Measurements from ENCODE around the gene PCOLCE2.
A peak's percentile ranks its signal among the peaks of the same experiment; 100 is the strongest.

Gene PCOLCE2

DNA sequence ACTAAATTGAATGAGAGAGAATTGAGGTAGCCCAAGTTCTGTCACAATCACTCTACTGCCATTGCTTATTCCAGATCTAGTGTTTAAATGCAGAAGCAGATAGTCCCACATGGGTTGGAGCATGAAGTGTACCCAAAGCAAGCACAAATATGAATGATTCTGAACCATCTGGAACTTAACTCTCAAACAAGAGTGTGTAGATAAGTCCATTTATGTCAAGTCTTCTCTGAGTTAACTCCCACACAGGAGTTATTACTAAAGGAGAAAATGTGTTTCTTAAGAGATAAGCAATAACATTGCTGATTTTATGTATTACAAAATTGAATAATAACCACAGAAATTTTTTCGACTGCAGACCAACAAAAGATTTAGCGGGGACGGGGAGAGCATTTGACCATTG, 41.0 kb upstream of the PCOLCE2 start:
- no peak overlapping the region for H3K4me3 ChIP-seq (ENCODE audit: low read length)
- TF ChIP-seq CTCF (IDR thresholded peaks at IDR 0.05; ENCODE audit: insufficient read depth, low read depth, low read length, missing control alignments) = no peak
- no peak for DNase-seq (ENCODE audit: low read depth)

DNA sequence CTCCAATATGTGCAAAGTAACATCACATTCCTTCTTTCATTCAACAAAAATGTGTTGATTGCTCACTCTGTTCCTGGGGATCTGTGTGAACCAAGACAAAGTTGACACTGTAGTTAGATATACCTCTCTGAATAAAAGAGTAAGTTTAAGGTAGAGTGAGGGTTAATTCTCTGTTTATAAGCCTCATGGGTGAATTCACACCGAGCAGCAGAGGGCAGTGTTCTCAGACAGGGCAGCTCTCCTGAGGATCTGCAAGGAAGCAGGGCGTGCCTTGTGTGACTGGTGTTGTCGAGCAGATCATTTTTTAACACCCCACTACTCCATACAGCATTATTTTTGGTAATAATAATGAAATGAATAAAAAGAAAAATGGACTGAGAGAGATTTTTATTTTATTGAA, 40.2 kb upstream of the PCOLCE2 start:
- H3K4me3 ChIP-seq (ENCODE audit: low read length) = no peak overlapping the region

DNA sequence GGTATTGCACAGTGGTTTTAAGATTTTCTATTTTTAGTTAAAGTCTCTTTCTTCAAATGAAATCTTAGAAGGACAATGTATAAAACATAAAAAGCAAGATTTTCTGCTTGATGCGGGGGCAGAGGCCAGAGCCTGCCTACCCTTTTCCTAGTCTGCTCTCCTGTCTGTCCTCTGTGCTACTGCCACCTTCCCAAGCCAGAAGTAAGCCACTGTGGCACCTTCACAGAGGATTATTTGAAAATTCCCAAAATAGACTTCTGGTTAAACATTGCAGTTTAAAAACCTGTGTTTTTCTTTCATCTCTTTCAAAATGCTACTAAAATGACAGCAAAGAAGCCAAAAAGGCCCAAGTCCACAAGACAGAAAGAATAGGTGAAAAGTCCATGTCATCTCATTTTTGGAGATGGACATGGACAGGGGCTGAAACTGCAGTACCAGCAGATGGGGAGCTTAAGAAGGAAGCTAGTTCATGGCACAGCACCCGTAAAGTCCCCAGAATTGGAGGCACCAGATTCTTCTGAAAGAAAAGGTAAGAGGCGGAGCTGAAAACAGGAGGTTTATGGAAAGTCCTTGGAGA, 37.6 kb upstream of the PCOLCE2 start:
- no peak for TF ChIP-seq CTCF (IDR thresholded peaks at IDR 0.05; ENCODE audit: insufficient read depth, low read depth, low read length, missing control alignments)
- no peak overlapping the region for H3K4me3 ChIP-seq (ENCODE audit: low read length)

More for the DNA sequence above, 40.2 kb upstream of the PCOLCE2 start:
- TF ChIP-seq CTCF (IDR thresholded peaks at IDR 0.05; ENCODE audit: insufficient read depth, low read depth, low read length, missing control alignments) = peak; percentile 71
- peak; percentile 83 for DNase-seq (ENCODE audit: low read depth)

GRCh38 chr3:142925140-142925539, 36.3 kb upstream of the PCOLCE2 start:
- no peak overlapping the region for H3K4me3 ChIP-seq (ENCODE audit: low read length)
- no peak for TF ChIP-seq CTCF (IDR thresholded peaks at IDR 0.05; ENCODE audit: insufficient read depth, low read depth, low read length, missing control alignments)
- DNase-seq (ENCODE audit: low read depth) = peak; percentile 91

More for the DNA sequence above, 37.6 kb upstream of the PCOLCE2 start:
- DNase-seq (ENCODE audit: low read depth) = no peak

- TF ChIP-seq CTCF (IDR thresholded peaks at IDR 0.05; ENCODE audit: insufficient read depth, low read depth, low read length, missing control alignments) = no peak
- DNase-seq (ENCODE audit: low read depth) = no peak
- no peak overlapping the region for H3K4me3 ChIP-seq (ENCODE audit: low read length)
Observed at GRCh38 chr3:142923694-142924093, 34.8 kb upstream of the PCOLCE2 start.

- DNase-seq (ENCODE audit: low read depth) = peak; percentile 74
- TF ChIP-seq CTCF (IDR thresholded peaks at IDR 0.05; ENCODE audit: insufficient read depth, low read depth, low read length, missing control alignments) = no peak
Observed at GRCh38 chr3:142916605-142917004, 27.7 kb upstream of the PCOLCE2 start.

GRCh38 chr3:142915636-142916035, 26.8 kb upstream of the PCOLCE2 start:
- DNase-seq (ENCODE audit: low read depth) = no peak
- no peak for TF ChIP-seq CTCF (IDR thresholded peaks at IDR 0.05; ENCODE audit: insufficient read depth, low read depth, low read length, missing control alignments)

More at GRCh38 chr3:142916605-142917004, 27.7 kb upstream of the PCOLCE2 start:
- no peak overlapping the region for H3K4me3 ChIP-seq (ENCODE audit: low read length)

More at GRCh38 chr3:142915636-142916035, 26.8 kb upstream of the PCOLCE2 start:
- no peak overlapping the region for H3K4me3 ChIP-seq (ENCODE audit: low read length)
